Thyroid gland (tissue), 4 donors: Measurements from ENCODE around the gene MRPL41.

ENCODE experiments used
- POLR2A ChIP-seq, 2 donors: fragments of 450-650 bp; IDR thresholded peaks; one replicate each; pipeline ENCODE4 v1.6.1; 2017; ENCODE audit warnings: antibody characterized with exemption in 2 of 2, mild to moderate bottlenecking in 2 of 2, moderate library complexity in 1 of 2
- TF ChIP-seq, protein P1 (sequence below), 6 experiments: fragments of 200-600 bp in 3 of 6; fragments of 450-650 bp in 3 of 6; sonication (generic) in 3 of 6; IDR thresholded peaks; one replicate each; pipeline ENCODE4 v1.5.1; 2016 to 2019; ENCODE audit warnings: antibody characterized with exemption in 6 of 6, mild to moderate bottlenecking in 2 of 6, inconsistent platforms in 1 of 6, moderate library complexity in 1 of 6

DNA sequence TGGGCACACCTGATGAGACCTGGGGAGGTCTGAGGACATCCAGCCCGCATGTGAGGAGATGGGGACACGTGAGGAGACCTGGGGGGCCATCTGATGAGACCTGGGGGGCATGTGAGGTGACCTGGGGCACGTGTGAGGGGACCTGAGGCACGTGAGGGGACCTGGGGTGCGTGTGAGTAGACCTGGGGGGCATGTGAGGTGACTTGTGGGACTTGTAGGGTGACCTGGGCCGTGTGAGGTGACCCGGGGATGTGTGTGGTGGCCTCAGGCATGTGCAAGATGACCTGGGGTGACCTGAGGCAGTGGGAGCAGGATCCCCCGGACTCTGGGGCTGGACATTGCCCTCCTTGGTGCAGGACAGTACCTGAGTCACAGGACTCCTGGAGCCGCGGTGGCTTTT lies 32.1 kb upstream of the MRPL41 start:
- TF ChIP-seq, protein P1, sequence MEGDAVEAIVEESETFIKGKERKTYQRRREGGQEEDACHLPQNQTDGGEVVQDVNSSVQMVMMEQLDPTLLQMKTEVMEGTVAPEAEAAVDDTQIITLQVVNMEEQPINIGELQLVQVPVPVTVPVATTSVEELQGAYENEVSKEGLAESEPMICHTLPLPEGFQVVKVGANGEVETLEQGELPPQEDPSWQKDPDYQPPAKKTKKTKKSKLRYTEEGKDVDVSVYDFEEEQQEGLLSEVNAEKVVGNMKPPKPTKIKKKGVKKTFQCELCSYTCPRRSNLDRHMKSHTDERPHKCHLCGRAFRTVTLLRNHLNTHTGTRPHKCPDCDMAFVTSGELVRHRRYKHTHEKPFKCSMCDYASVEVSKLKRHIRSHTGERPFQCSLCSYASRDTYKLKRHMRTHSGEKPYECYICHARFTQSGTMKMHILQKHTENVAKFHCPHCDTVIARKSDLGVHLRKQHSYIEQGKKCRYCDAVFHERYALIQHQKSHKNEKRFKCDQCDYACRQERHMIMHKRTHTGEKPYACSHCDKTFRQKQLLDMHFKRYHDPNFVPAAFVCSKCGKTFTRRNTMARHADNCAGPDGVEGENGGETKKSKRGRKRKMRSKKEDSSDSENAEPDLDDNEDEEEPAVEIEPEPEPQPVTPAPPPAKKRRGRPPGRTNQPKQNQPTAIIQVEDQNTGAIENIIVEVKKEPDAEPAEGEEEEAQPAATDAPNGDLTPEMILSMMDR (IDR thresholded peaks at IDR 0.05), result no peak
- no peak for TF ChIP-seq POLR2A (IDR thresholded peaks at IDR 0.05)
